Measurements from ENCODE around the gene DNASE1L3.

DNA sequence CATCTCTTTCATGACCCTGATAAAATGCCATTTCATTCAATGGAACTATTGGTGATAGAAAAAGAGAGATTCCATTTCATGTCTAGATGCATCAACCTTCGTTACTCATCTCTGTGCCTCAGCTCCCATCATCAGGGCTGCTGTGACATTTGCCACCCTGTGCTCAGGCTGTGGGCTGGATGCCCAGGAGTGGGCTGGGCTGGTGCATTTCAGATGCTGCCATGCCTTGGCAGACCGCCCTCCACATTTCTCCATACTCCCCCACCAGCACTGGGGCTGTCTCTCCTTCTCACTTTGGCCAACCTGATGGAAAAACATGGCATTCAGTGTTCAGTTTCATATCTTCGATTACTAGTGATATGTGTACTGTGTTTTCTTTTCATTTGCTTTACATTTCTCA is 59.1 kb downstream of the DNASE1L3 start:
- TF ChIP-seq GATA3 (IDR thresholded peaks at IDR 0.05; ENCODE audit: low read depth, low read length) (no peak), GATA2 (IDR thresholded peaks at IDR 0.05; ENCODE audit: low read depth, low read length) (no peak)

Data from SH-SY5Y (cell line).